NT2/D1 (cell line): Measurements from ENCODE around the gene ZSCAN9.

ENCODE experiments used
- DNase-seq: peaks from one replicate; pipeline ENCODE4 v3.0.0-alpha.2; 2011; ENCODE audit warnings: low read depth, low spot score
- H3K27me3 ChIP-seq: 2 replicates; pipeline ENCODE4 v1.6.0; 2011; ENCODE audit warnings: mild to moderate bottlenecking; ENCODE audit not compliant: insufficient read length, insufficient read depth
- H3K36me3 ChIP-seq: 2 replicates; pipeline ENCODE4 v1.6.1; 2011; ENCODE audit warnings: mild to moderate bottlenecking, low read length, mixed read lengths; ENCODE audit not compliant: insufficient read depth, insufficient read length
- H3K4me1 ChIP-seq: 2 replicates; pipeline ENCODE4 v1.5.1; 2011; ENCODE audit not compliant: insufficient read depth, insufficient read length
- H3K4me3 ChIP-seq: 2 replicates; pipeline ENCODE4 v1.5.1; 2011; ENCODE audit warnings: low read depth; ENCODE audit not compliant: insufficient read length
- H3K9ac ChIP-seq: 2 replicates; pipeline ENCODE4 v1.6.0; 2011; ENCODE audit warnings: low read depth; ENCODE audit not compliant: insufficient read length
- H3K9me3 ChIP-seq: 2 replicates; pipeline ENCODE4 v1.5.1; 2011; ENCODE audit warnings: mild to moderate bottlenecking, low read length; ENCODE audit not compliant: insufficient read depth
- SUZ12 ChIP-seq: IDR thresholded peaks from 2 replicates; pipeline ENCODE4 v1.6.1; 2011; ENCODE audit not compliant: insufficient read length, insufficient read depth; ENCODE audit errors: extremely low read depth
- YY1 ChIP-seq: IDR thresholded peaks from 2 replicates; pipeline ENCODE4 v1.6.1; 2011; ENCODE audit not compliant: insufficient read length, insufficient read depth
- ZNF274 ChIP-seq: IDR thresholded peaks from 2 replicates; pipeline ENCODE4 v1.6.1; 2011; ENCODE audit warnings: mild to moderate bottlenecking, low read depth, low read length

The ZSCAN9 gene

GRCh38 chr6:28213213-28213523 lies 11.9 kb upstream of the ZSCAN9 start:
- Histone ChIP-seq H3K36me3 (no peaks in the 10 kb centered on the region), H3K27me3 (peaks cover 68% of the 10 kb centered on the region), H3K4me1 (peaks cover 5% of the 10 kb centered on the region), H3K9me3 (peaks cover 10% of the 10 kb centered on the region; the same call in 1 of the 2 replicates), H3K9ac (no peak overlapping the region), H3K4me3 (no peak overlapping the region)
- TF ChIP-seq YY1 (no peak), SUZ12 (no peak), ZNF274 (no peak)
- DNase-seq = no peak

DNA sequence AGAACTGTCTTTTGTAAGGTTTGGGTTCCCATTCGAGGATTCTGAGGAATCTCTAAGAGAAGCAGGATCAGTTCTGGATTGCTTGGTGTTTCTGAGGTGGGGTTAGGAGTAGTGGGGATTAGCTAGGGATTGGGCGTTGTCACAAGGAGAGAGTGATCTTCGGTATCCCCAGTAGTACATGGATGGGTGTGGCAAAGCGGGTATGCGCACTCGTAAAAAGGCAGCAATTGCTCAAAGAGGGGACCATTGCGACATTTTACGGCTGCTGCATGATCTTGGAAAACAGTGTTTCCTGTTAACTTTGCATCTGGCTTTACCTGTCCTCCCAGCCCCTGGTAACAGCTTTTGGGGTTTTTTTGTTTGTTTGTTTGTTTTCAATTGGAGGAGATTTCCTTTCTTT lies 9.7 kb upstream of the ZSCAN9 start:
- Histone ChIP-seq H3K36me3 (no peaks in the 10 kb centered on the region), H3K4me3 (no peak overlapping the region), H3K27me3 (peaks cover 65% of the 10 kb centered on the region), H3K9me3 (peaks cover 13% of the 10 kb centered on the region; the same call in 1 of the 2 replicates), H3K4me1 (peaks cover 5% of the 10 kb centered on the region), H3K9ac (no peak overlapping the region)
- no peak for TF ChIP-seq YY1
- TF ChIP-seq ZNF274 = no peak
- TF ChIP-seq SUZ12 = no peak
- DNase-seq = no peak

GRCh38 chr6:28217890-28218289 lies 7.2 kb upstream of the ZSCAN9 start:
- H3K36me3 ChIP-seq = no peaks in the 10 kb centered on the region
- no peak overlapping the region for H3K4me3 ChIP-seq
- no peak overlapping the region for H3K9ac ChIP-seq
- TF ChIP-seq ZNF274 (no peak), YY1 (no peak), SUZ12 (no peak)
- H3K27me3 ChIP-seq = peaks cover 62% of the 10 kb centered on the region
- H3K4me1 ChIP-seq = peaks cover 5% of the 10 kb centered on the region
- peaks cover 13% of the 10 kb centered on the region; the same call in 1 of the 2 replicates for H3K9me3 ChIP-seq
- no peak for DNase-seq

DNA sequence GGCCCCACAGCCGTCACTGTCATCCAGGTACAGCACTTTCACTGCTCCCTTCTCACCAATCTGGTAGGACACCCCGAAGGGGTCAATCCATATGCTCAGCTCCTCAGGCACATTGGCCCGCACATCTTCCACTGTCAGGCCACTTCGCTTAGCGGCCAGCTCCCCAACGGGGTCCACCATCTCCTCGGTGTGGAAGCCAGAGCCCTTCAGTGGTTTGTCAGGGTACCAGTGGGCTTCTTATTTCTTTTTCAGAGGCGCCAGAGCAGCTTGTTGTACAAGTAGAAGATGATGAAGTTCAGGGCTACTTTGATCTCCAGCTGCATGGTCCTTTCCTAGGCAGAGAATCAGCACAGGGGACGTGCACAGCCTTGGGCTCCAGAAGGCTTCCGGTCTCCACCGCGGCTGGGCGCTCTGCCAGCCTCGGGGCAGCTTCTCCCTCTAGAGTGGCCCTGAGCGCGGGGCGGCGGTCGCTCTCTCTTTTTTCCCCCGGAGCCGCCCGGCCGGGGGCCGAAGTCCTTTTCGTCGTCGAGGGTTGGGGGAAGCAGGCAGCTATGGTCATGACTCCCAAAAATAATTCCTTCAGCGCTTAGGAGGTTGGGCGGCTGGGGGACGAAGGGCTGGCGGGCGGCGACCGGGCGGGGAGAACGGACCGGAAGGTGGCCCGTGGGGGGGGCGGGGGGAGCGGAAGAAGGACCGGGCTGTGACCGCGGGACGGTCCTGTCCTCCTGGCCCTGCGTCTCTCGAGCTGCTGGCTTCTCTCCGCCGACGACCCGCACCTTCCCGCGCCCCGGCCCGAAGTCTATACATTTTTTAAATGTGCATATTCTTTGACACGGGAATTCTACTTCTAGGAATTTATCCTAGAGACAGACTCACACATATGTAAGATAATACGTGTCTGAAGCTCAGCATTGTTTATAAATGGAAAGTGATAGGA lies 6.5 kb upstream of the ZSCAN9 start:
- Histone ChIP-seq H3K9ac (no peak overlapping the region), H3K4me3 (peak overlapping the region; percentile 30), H3K36me3 (no peaks in the 10 kb centered on the region), H3K27me3 (peaks cover 62% of the 10 kb centered on the region), H3K4me1 (peaks cover 5% of the 10 kb centered on the region), H3K9me3 (peaks cover 13% of the 10 kb centered on the region; the same call in 1 of the 2 replicates)
- no peak for DNase-seq
- TF ChIP-seq SUZ12 (no peak), YY1 (no peak), ZNF274 (no peak)

GRCh38 chr6:28220257-28221133 lies 4.6 kb upstream of the ZSCAN9 start:
- H3K4me3 ChIP-seq = no peak overlapping the region
- no peak overlapping the region for H3K9ac ChIP-seq
- H3K27me3 ChIP-seq = peaks cover 67% of the 10 kb centered on the region
- H3K4me1 ChIP-seq = peaks cover 3% of the 10 kb centered on the region
- DNase-seq = no peak
- TF ChIP-seq YY1 = no peak
- no peak for TF ChIP-seq SUZ12
- TF ChIP-seq ZNF274 = no peak
- peaks cover 13% of the 10 kb centered on the region; the same call in 1 of the 2 replicates for H3K9me3 ChIP-seq
- H3K36me3 ChIP-seq = no peaks in the 10 kb centered on the region

DNA sequence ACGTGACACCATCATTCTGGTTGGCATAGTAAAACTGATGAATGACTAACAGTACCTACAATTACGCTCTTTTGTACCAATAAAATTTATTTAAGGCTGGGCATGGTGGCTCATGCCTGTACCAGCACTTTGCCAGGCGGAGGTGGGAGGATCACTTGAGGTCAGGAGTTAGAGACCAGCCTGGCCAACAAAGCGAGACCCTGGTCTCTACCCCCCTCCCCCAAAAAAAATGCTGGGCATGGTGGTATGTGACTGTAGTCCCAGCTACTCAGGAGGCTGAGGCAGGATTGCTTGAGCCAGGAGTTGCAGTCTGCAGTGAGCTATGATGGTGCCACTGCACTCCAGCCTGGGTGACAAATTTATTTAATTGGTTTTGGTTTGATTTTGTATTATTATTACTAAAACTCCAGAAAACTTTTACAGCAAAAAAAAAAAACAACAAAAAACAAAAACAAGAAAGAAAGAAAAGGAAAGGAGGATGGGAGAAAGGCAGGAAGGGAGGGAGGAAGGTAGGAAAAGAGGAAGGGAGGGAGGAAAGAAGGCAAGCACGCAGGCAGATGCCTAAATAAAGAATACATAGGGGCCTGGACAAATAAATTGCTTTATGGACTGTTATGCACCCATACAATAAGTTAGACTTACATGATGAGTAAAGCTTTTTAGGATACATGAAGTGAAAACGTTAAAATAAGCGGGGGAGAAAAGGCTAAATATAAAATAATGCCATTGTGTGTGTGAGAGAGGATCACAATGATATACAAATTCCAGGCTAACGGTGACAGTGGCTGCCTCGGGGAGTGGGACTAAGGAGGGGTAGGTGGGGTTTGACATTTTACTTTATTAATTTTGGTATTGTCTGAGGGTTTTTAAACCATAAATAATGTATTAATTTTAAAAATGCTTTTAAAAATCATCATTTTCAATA lies 682 bp upstream of the ZSCAN9 start:
- H3K27me3 ChIP-seq = peaks cover 50% of the 10 kb centered on the region
- H3K36me3 ChIP-seq = peaks cover 24% of the 10 kb centered on the region
- no peak for TF ChIP-seq SUZ12
- no peak for TF ChIP-seq ZNF274
- no peak for TF ChIP-seq YY1
- H3K4me1 ChIP-seq = no peaks in the 10 kb centered on the region
- no peaks in the 10 kb centered on the region for H3K9me3 ChIP-seq
- no peak for DNase-seq
- peak overlapping the region; percentile 77 for H3K9ac ChIP-seq
- H3K4me3 ChIP-seq = peak overlapping the region; percentile 84

DNA sequence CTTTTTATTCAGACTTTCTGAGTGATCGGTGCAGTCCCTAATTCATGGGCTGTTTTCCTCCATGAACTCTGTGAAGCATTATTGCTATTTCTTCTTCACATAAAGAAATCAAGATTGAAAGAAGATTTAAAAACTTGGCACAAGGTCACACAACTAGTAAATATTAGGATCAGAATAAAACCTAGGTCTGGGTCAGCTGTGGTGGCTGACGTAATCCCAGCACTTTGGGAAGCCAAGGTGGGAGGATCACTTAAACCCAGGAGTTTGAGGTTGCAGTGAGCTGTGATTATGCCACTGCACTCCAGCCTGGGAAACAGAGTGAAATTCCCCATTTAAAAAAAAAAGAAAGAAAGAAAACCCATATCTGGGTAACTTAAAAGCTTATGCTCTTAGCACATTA lies 1.4 kb downstream of the ZSCAN9 start:
- Histone ChIP-seq H3K4me1 (no peaks in the 10 kb centered on the region), H3K9me3 (no peaks in the 10 kb centered on the region), H3K27me3 (peaks cover 30% of the 10 kb centered on the region), H3K9ac (no peak overlapping the region), H3K4me3 (no peak overlapping the region), H3K36me3 (peaks cover 39% of the 10 kb centered on the region)
- TF ChIP-seq SUZ12 (no peak), YY1 (no peak), ZNF274 (no peak)
- DNase-seq = no peak
